Measurements from ENCODE around the gene PDZRN3.

PDZRN3 gene

GRCh38 chr3:73510334-73510733 lies 114.4 kb downstream of the PDZRN3 start:
- Histone ChIP-seq H3K27ac (replicated peaks) (no peak overlapping the region), H3K4me3 (replicated peaks; ENCODE audit: insufficient read depth, low read length) (no peak overlapping the region), H3K27me3 (ENCODE audit: insufficient read depth, poor library complexity, severe bottlenecking) (no peaks in the 10 kb centered on the region)
- DNase-seq (ENCODE audit: low read depth in 1 of 2, low spot score in 1 of 2): no peak
- no peak for TF ChIP-seq GABPA (IDR thresholded peaks at IDR 0.05; ENCODE audit: low read depth)
- TF ChIP-seq CTCF (IDR thresholded peaks at IDR 0.05; ENCODE audit: insufficient read depth, low read length): no peak

GRCh38 chr3:73509816-73510215 lies 114.9 kb downstream of the PDZRN3 start:
- no peak overlapping the region for H3K4me3 ChIP-seq (replicated peaks; ENCODE audit: insufficient read depth, low read length)
- H3K27ac ChIP-seq (replicated peaks): no peak overlapping the region
- H3K27me3 ChIP-seq (ENCODE audit: insufficient read depth, poor library complexity, severe bottlenecking): no peaks in the 10 kb centered on the region
- no peak for DNase-seq (ENCODE audit: low read depth in 1 of 2, low spot score in 1 of 2)
- no peak for TF ChIP-seq REST (IDR thresholded peaks at IDR 0.05; ENCODE audit: insufficient replicate concordance, low read depth)
- no peak for TF ChIP-seq CTCF (IDR thresholded peaks at IDR 0.05; ENCODE audit: insufficient read depth, low read length)
- TF ChIP-seq POLR2AphosphoS5 (IDR thresholded peaks at IDR 0.05; ENCODE audit: low read depth): no peak
- TF ChIP-seq SPI1 (IDR thresholded peaks at IDR 0.05; ENCODE audit: borderline replicate concordance, low read depth): no peak
- TF ChIP-seq GABPA (IDR thresholded peaks at IDR 0.05; ENCODE audit: low read depth): no peak

GRCh38 chr3:73509066-73509465 lies 115.7 kb downstream of the PDZRN3 start:
- TF ChIP-seq SPI1 (IDR thresholded peaks at IDR 0.05; ENCODE audit: borderline replicate concordance, low read depth): no peak
- TF ChIP-seq CTCF (IDR thresholded peaks at IDR 0.05; ENCODE audit: insufficient read depth, low read length): no peak
- no peak for TF ChIP-seq POLR2AphosphoS5 (IDR thresholded peaks at IDR 0.05; ENCODE audit: low read depth)
- no peak for TF ChIP-seq GABPA (IDR thresholded peaks at IDR 0.05; ENCODE audit: low read depth)
- TF ChIP-seq REST (IDR thresholded peaks at IDR 0.05; ENCODE audit: insufficient replicate concordance, low read depth): no peak
- Histone ChIP-seq H3K4me3 (replicated peaks; ENCODE audit: insufficient read depth, low read length) (no peak overlapping the region), H3K27me3 (ENCODE audit: insufficient read depth, poor library complexity, severe bottlenecking) (peaks cover 3% of the 10 kb centered on the region), H3K27ac (replicated peaks) (no peak overlapping the region)
- no peak for DNase-seq (ENCODE audit: low read depth in 1 of 2, low spot score in 1 of 2)

GRCh38 chr3:73508330-73508954 lies 116.3 kb downstream of the PDZRN3 start:
- DNase-seq (ENCODE audit: low read depth in 1 of 2, low spot score in 1 of 2): peak; percentile 10 to 48
- H3K27ac ChIP-seq (replicated peaks): no peak overlapping the region
- no peak for TF ChIP-seq GABPA (IDR thresholded peaks at IDR 0.05; ENCODE audit: low read depth)
- no peak for TF ChIP-seq POLR2AphosphoS5 (IDR thresholded peaks at IDR 0.05; ENCODE audit: low read depth)
- peak; percentile 43 for TF ChIP-seq CTCF (IDR thresholded peaks at IDR 0.05; ENCODE audit: insufficient read depth, low read length)
- peaks cover 3% of the 10 kb centered on the region for H3K27me3 ChIP-seq (ENCODE audit: insufficient read depth, poor library complexity, severe bottlenecking)
- H3K4me3 ChIP-seq (replicated peaks; ENCODE audit: insufficient read depth, low read length): no peak overlapping the region
